ENCODE results near the gene DENR.

DNA sequence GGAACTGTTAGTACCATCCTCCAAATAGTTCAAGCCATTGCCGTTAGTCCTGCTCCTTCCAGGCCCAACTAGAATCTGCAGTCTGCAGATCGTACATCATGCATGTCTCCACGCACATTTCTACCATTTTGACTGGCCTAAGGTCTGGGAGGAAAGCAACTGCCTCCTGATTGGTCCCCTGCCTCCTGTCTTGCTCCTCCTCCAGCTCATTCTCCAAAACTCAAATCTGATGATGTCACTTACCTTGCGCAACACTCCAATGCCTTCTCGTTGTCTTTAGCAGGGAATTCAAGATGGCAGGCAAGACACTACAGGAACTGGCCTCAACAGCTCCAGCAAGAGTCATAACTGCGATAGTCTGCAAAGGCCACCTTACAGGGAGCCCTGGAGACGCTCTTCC, 12.3 kb upstream of the DENR start:
- TF ChIP-seq, protein P1, sequence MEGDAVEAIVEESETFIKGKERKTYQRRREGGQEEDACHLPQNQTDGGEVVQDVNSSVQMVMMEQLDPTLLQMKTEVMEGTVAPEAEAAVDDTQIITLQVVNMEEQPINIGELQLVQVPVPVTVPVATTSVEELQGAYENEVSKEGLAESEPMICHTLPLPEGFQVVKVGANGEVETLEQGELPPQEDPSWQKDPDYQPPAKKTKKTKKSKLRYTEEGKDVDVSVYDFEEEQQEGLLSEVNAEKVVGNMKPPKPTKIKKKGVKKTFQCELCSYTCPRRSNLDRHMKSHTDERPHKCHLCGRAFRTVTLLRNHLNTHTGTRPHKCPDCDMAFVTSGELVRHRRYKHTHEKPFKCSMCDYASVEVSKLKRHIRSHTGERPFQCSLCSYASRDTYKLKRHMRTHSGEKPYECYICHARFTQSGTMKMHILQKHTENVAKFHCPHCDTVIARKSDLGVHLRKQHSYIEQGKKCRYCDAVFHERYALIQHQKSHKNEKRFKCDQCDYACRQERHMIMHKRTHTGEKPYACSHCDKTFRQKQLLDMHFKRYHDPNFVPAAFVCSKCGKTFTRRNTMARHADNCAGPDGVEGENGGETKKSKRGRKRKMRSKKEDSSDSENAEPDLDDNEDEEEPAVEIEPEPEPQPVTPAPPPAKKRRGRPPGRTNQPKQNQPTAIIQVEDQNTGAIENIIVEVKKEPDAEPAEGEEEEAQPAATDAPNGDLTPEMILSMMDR (IDR thresholded peaks at IDR 0.05) = no peak
- TF ChIP-seq POLR2A (IDR thresholded peaks at IDR 0.05) = no peak
